CD4-positive, alpha-beta memory T cell (primary cell): ENCODE results near the gene EXOC4. TPM values are rescaled to one million over a fixed set of nuclear protein-coding genes. Genes with fewer than 3 reads are reported as not detected.

Source experiments
- CTCF ChIA-PET: fragments of 350-600 bp; sonication (Branson Sonifier 250); formaldehyde crosslinking; loops from one replicate; lab custom pipeline; 2021; ENCODE audit warnings: inconsistent platforms; ENCODE audit not compliant: partially characterized antibody; lab: Charles Lee
- POLR2A ChIA-PET: fragments of 350-600 bp; sonication (Branson Sonifier 250); formaldehyde crosslinking; loops from one replicate; lab custom pipeline; 2021; ENCODE audit not compliant: partially characterized antibody; lab: Charles Lee
- DNase-seq, 5 donors: peaks; one replicate each; pipeline versions ENCODE4 v3.0.0 to v3.0.0-alpha.2; 2020 to 2022; ENCODE audit warnings: mixed read lengths in 1 of 5
- H3K27ac ChIP-seq: one replicate; pipeline ENCODE4 v1.7.0; 2013; ENCODE audit warnings: low read depth, low read length
- H3K27me3 ChIP-seq: 2 replicates; pipeline ENCODE4 v1.7.0; 2013; ENCODE audit warnings: mild to moderate bottlenecking, low read length, moderate library complexity; ENCODE audit not compliant: insufficient read depth
- H3K36me3 ChIP-seq: 2 replicates; pipeline ENCODE4 v1.7.0; 2013; ENCODE audit warnings: mild to moderate bottlenecking, low read length, moderate library complexity; ENCODE audit not compliant: insufficient read depth
- H3K4me1 ChIP-seq: 2 replicates; pipeline ENCODE4 v1.7.0; 2013; ENCODE audit warnings: mild to moderate bottlenecking, low read length, moderate library complexity; ENCODE audit not compliant: insufficient read depth
- H3K4me3 ChIP-seq, 2 donors: one replicate each; pipeline ENCODE4 v1.7.0; 2013; ENCODE audit warnings: low read length in 2 of 2, mild to moderate bottlenecking in 1 of 2
- H3K9me3 ChIP-seq, 2 donors: one replicate each; pipeline ENCODE4 v1.7.0; 2013; ENCODE audit warnings: low read length in 2 of 2, control low read depth in 1 of 2; ENCODE audit not compliant: control insufficient read depth in 1 of 2
- H3K27ac Mint-ChIP-seq, 7 donors: one replicate each; pipeline ENCODE4 v1.8.0; 2020 to 2021; ENCODE audit warnings: mixed read lengths in 7 of 7, mild to moderate bottlenecking in 6 of 7, inconsistent platforms in 3 of 7, moderate library complexity in 3 of 7
- H3K27me3 Mint-ChIP-seq, 2 donors: one replicate each; pipeline ENCODE4 v1.8.0; 2020 to 2021; ENCODE audit warnings: mixed read lengths in 2 of 2
- H3K36me3 Mint-ChIP-seq, 2 donors: one replicate each; pipeline ENCODE4 v1.8.0; 2020 to 2021; ENCODE audit warnings: mixed read lengths in 2 of 2, inconsistent platforms in 1 of 2, mild to moderate bottlenecking in 1 of 2
- H3K4me1 Mint-ChIP-seq, 4 donors: one replicate each; pipeline ENCODE4 v1.8.0; 2020 to 2021; ENCODE audit warnings: mixed read lengths in 4 of 4, mild to moderate bottlenecking in 1 of 4
- H3K4me3 Mint-ChIP-seq, 8 donors: one replicate each; pipeline ENCODE4 v1.8.0; 2020 to 2021; ENCODE audit warnings: mixed read lengths in 8 of 8, mild to moderate bottlenecking in 7 of 8, moderate library complexity in 6 of 8, inconsistent platforms in 3 of 8
- H3K9me3 Mint-ChIP-seq, 8 donors: one replicate each; pipeline ENCODE4 v1.8.0; 2020 to 2021; ENCODE audit warnings: mixed read lengths in 8 of 8, mild to moderate bottlenecking in 5 of 8, inconsistent platforms in 3 of 8, moderate library complexity in 1 of 8
- intact Hi-C: fragments of 100-400 bp; cut with micrococcal nuclease; formaldehyde crosslinking; loops from one replicate; pipeline ENCODE4 v1.15.1; 2023
- polyA plus RNA-seq, 2 donors: library from polyadenylated mRNA; unstranded; fragments of 300-500 nt; fragmentation: Illumina TruSeq; gene quantifications; one replicate each; pipeline ENCODE4 v1.2.3, GENCODE V29; 2021
- total RNA-seq, 2 experiments: library from RNA; stranded (reverse); gene quantifications; one replicate each; pipeline ENCODE4 v1.2.3, GENCODE V29; 2021

The EXOC4 gene
- total and polyA plus RNA-seq, 4 experiments from 2014 or later = 33.8 to 81.2 (median 58.1) TPM

GRCh38 chr7:133727476-133728214, 474.8 kb downstream of the EXOC4 start:
- CTCF ChIA-PET = no interaction called here
- POLR2A ChIA-PET = no interaction called here
- no peak for DNase-seq
- no peaks in the 10 kb centered on the region for H3K36me3 ChIP-seq
- intact Hi-C loops = no loop called here
- H3K4me3 ChIP-seq = no peak overlapping the region
- H3K27me3 Mint-ChIP-seq = no peaks in the 10 kb centered on the region
- H3K27ac Mint-ChIP-seq = no peak overlapping the region
- peaks cover 0 to 3% (median 0%) of the 10 kb centered on the region in 8 donors for H3K9me3 Mint-ChIP-seq
- H3K27ac ChIP-seq = no peak overlapping the region
- H3K4me1 ChIP-seq = no peaks in the 10 kb centered on the region
- H3K4me3 Mint-ChIP-seq = no peak overlapping the region
- no peaks in the 10 kb centered on the region for H3K4me1 Mint-ChIP-seq
- no peaks in the 10 kb centered on the region for H3K27me3 ChIP-seq
- no peaks in the 10 kb centered on the region for H3K9me3 ChIP-seq
- peaks cover 11 to 41% of the 10 kb centered on the region in 2 donors for H3K36me3 Mint-ChIP-seq

DNA sequence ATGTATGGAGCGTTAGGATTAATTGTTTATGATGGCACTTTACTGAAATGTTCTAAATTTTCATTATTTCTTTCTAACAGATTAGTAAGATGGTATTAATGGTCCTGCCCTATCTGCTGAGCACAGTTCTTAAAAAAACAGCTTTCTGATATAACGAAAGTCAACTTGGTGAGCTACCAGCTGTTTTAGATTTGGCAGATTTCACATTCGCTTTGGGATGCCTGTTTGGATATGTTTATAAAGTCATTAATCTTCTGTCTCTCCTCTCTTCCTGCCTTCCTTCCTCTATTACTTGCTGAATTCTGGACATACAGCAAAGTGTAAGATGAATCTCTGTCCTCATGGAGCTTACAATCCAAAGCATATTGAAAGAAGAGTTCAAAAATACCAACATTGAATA, 477.5 kb downstream of the EXOC4 start:
- no peaks in the 10 kb centered on the region for H3K9me3 ChIP-seq
- H3K4me3 Mint-ChIP-seq = no peak overlapping the region
- H3K36me3 Mint-ChIP-seq = peaks cover 8 to 44% of the 10 kb centered on the region in 2 donors
- H3K9me3 Mint-ChIP-seq = peaks cover 0 to 3% (median 0%) of the 10 kb centered on the region in 8 donors
- CTCF ChIA-PET = no interaction called here
- H3K4me1 ChIP-seq = no peaks in the 10 kb centered on the region
- no peaks in the 10 kb centered on the region for H3K27me3 Mint-ChIP-seq
- no peaks in the 10 kb centered on the region for H3K36me3 ChIP-seq
- intact Hi-C loops = no loop called here
- POLR2A ChIA-PET = no interaction called here
- no peak for DNase-seq
- H3K4me1 Mint-ChIP-seq = no peaks in the 10 kb centered on the region
- H3K27ac ChIP-seq = no peak overlapping the region
- no peaks in the 10 kb centered on the region for H3K27me3 ChIP-seq
- H3K27ac Mint-ChIP-seq = no peak overlapping the region
- H3K4me3 ChIP-seq = no peak overlapping the region

DNA sequence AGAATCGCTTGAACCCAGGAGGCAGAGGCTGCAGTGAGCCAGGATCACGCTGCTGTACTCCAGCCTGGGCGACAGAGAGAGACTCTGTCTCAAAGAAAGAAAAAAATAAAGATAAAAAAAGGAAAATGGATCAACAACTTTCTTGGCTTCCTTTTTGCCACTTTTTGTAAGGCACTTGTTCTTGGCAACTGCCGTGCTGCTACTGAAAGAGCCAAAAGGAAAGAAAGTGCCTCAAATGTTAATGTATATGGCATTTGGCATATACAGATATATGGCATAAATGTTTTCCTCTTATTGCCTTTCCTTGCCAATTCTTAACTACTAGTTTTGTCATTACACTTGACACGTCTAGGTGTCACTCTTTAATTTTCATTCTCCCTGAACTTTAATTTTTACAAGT, 480.5 kb downstream of the EXOC4 start:
- ChIA-PET POLR2A (no interaction called here), CTCF (no interaction called here)
- Mint-ChIP-seq H3K36me3 (peaks cover 5 to 39% of the 10 kb centered on the region in 2 donors), H3K27ac (no peak overlapping the region), H3K27me3 (no peaks in the 10 kb centered on the region), H3K4me3 (no peak overlapping the region), H3K4me1 (no peaks in the 10 kb centered on the region), H3K9me3 (no peaks in the 10 kb centered on the region)
- DNase-seq = no peak
- H3K36me3 ChIP-seq = no peaks in the 10 kb centered on the region
- H3K27me3 ChIP-seq = no peaks in the 10 kb centered on the region
- no peak overlapping the region for H3K27ac ChIP-seq
- intact Hi-C loops = no loop called here
- H3K4me3 ChIP-seq = no peak overlapping the region
- no peaks in the 10 kb centered on the region for H3K9me3 ChIP-seq
- no peaks in the 10 kb centered on the region for H3K4me1 ChIP-seq

- Mint-ChIP-seq H3K4me3 (no peak overlapping the region), H3K27ac (no peak overlapping the region), H3K27me3 (no peaks in the 10 kb centered on the region), H3K36me3 (peaks cover 5 to 30% of the 10 kb centered on the region in 2 donors), H3K4me1 (no peaks in the 10 kb centered on the region), H3K9me3 (no peaks in the 10 kb centered on the region)
- no peak for DNase-seq
- ChIA-PET POLR2A (no interaction called here), CTCF (no interaction called here)
- no peaks in the 10 kb centered on the region for H3K9me3 ChIP-seq
- intact Hi-C loops = no loop called here
- no peaks in the 10 kb centered on the region for H3K36me3 ChIP-seq
- H3K27me3 ChIP-seq = no peaks in the 10 kb centered on the region
- H3K4me1 ChIP-seq = no peaks in the 10 kb centered on the region
- H3K27ac ChIP-seq = no peak overlapping the region
- H3K4me3 ChIP-seq = no peak overlapping the region
Measured at GRCh38 chr7:133735222-133735621, 482.3 kb downstream of the EXOC4 start.

DNA sequence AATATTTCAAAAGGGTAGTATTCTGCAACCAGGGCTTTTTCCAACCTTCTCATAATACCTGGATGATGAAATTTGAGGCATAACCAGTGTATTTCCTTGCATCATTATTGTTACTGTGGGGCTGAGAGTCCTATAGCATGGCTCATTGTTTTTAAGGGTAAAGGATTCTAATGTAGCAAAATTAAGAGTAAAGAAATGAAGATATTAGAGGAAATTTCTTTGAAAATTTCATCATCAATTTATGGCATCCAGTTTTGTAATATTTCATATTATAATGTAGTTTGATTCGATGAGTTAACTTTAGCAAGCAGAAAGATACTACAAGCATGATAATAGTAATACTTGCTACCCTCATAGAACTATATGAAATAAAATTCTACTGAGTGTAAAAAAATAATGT, 486.9 kb downstream of the EXOC4 start:
- Mint-ChIP-seq H3K9me3 (no peaks in the 10 kb centered on the region), H3K4me1 (no peaks in the 10 kb centered on the region), H3K36me3 (peaks cover 0 to 13% of the 10 kb centered on the region in 2 donors), H3K4me3 (no peak overlapping the region), H3K27ac (no peak overlapping the region), H3K27me3 (no peaks in the 10 kb centered on the region)
- intact Hi-C loops = no loop called here
- Histone ChIP-seq H3K36me3 (no peaks in the 10 kb centered on the region), H3K4me3 (no peak overlapping the region), H3K9me3 (no peaks in the 10 kb centered on the region), H3K4me1 (no peaks in the 10 kb centered on the region), H3K27me3 (no peaks in the 10 kb centered on the region), H3K27ac (no peak overlapping the region)
- no peak for DNase-seq
- ChIA-PET CTCF (no interaction called here), POLR2A (no interaction called here)

DNA sequence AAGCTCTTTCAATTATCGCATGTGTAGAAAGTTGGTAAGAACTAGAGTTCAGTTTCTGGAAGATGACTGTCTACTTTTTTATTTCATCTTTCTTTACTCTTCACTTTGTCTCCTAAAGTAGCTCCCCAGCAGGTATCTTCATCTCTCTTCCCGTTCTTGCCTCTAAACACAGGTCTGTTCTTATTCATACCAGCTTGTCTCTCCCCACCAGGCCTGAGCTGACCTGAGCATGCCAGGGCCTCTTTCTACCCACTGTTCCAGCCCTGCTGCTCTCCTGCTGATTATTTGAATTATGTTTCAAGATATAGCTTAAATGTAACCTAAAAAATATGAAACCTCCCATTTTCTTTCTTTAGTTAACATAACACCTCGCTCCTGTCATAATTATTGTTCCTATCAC, 488.2 kb downstream of the EXOC4 start:
- ChIA-PET POLR2A (no interaction called here), CTCF (interaction anchor here (0.9 kb wide), 1 partner anchor 29 kb away, joined by 3 read pairs; no protein-coding TSS in a partner anchor)
- Mint-ChIP-seq H3K27ac (no peak overlapping the region), H3K4me3 (no peak overlapping the region), H3K27me3 (no peaks in the 10 kb centered on the region), H3K36me3 (peaks cover 0 to 6% of the 10 kb centered on the region in 2 donors), H3K4me1 (peaks cover 0 to 1% (median 0%) of the 10 kb centered on the region in 4 donors), H3K9me3 (no peaks in the 10 kb centered on the region)
- Histone ChIP-seq H3K27me3 (no peaks in the 10 kb centered on the region), H3K9me3 (no peaks in the 10 kb centered on the region), H3K4me3 (no peak overlapping the region), H3K4me1 (no peaks in the 10 kb centered on the region), H3K27ac (no peak overlapping the region), H3K36me3 (no peaks in the 10 kb centered on the region)
- no peak for DNase-seq
- intact Hi-C loops = no loop called here

- Histone ChIP-seq H3K36me3 (no peaks in the 10 kb centered on the region), H3K27me3 (no peaks in the 10 kb centered on the region), H3K27ac (no peak overlapping the region), H3K4me1 (no peaks in the 10 kb centered on the region), H3K4me3 (no peak overlapping the region), H3K9me3 (no peaks in the 10 kb centered on the region)
- POLR2A ChIA-PET = no interaction called here
- intact Hi-C loops = no loop called here
- Mint-ChIP-seq H3K27me3 (no peaks in the 10 kb centered on the region), H3K36me3 (peaks cover 0 to under 1% of the 10 kb centered on the region in 2 donors), H3K9me3 (no peaks in the 10 kb centered on the region), H3K4me1 (peaks cover 0 to 1% (median 0%) of the 10 kb centered on the region in 4 donors), H3K4me3 (no peak overlapping the region), H3K27ac (no peak overlapping the region)
- CTCF ChIA-PET = interaction anchor here (0.9 kb wide), 1 partner anchor 28 kb away, joined by 3 read pairs; no protein-coding TSS in a partner anchor
- no peak for DNase-seq
Measured at GRCh38 chr7:133741703-133742102, 488.8 kb downstream of the EXOC4 start.
